Trophoblast cell (in vitro differentiated cells and primary cell): ENCODE results near the gene UGT2B11.
"Not testable (repeated sequence)": the region's sequence is repeated elsewhere in the genome, so short reads cannot be mapped to it uniquely, and the experiment has no call there.

ENCODE experiments used
- DNase-seq, 2 donors: peaks; one replicate each; pipeline ENCODE4 v3.0.0-alpha.2; 2016
- H2AFZ ChIP-seq: 2 replicates; pipeline ENCODE4 v1.6.1; 2013; ENCODE audit warnings: low read length, moderate library complexity, mild to moderate bottlenecking; ENCODE audit not compliant: insufficient read depth, poor library complexity
- H2AK5ac ChIP-seq: 2 replicates; pipeline ENCODE4 v1.6.1; 2013; ENCODE audit warnings: mild to moderate bottlenecking, low read length
- H2BK120ac ChIP-seq: 2 replicates; pipeline ENCODE4 v1.6.1; 2013; ENCODE audit warnings: low read length, mild to moderate bottlenecking, moderate library complexity; ENCODE audit not compliant: insufficient read depth, poor library complexity
- H2BK12ac ChIP-seq: 2 replicates; pipeline ENCODE4 v1.6.1; 2013; ENCODE audit warnings: mild to moderate bottlenecking, low read length, moderate library complexity
- H2BK5ac ChIP-seq: 2 replicates; pipeline ENCODE4 v1.6.1; 2013; ENCODE audit warnings: low read length, low read depth, moderate library complexity, mild to moderate bottlenecking; ENCODE audit not compliant: poor library complexity
- H3K14ac ChIP-seq: 2 replicates; pipeline ENCODE4 v1.6.1; 2013; ENCODE audit warnings: mild to moderate bottlenecking, low read length
- H3K18ac ChIP-seq: 2 replicates; pipeline ENCODE4 v1.6.1; 2013; ENCODE audit warnings: mild to moderate bottlenecking, low read length
- H3K23ac ChIP-seq: 2 replicates; pipeline ENCODE4 v1.6.1; 2013; ENCODE audit warnings: low read length
- H3K27ac ChIP-seq: 2 replicates; pipeline ENCODE4 v1.5.1; 2013; ENCODE audit warnings: low read depth, mild to moderate bottlenecking, inconsistent platforms, low read length, moderate library complexity
- H3K27me3 ChIP-seq: 2 replicates; pipeline ENCODE4 v1.6.1; 2013; ENCODE audit warnings: inconsistent platforms, mild to moderate bottlenecking, low read length, moderate library complexity; ENCODE audit not compliant: insufficient read depth
- H3K36me3 ChIP-seq, 2 experiments: 1 replicate in 1 of 2; 2 replicates in 1 of 2; pipeline ENCODE4 v1.6.1; 2013; ENCODE audit warnings: low read length in 2 of 2, mild to moderate bottlenecking in 2 of 2, moderate library complexity in 1 of 2; ENCODE audit not compliant: insufficient read depth in 2 of 2, control insufficient read depth in 1 of 2
- H3K4ac ChIP-seq: 2 replicates; pipeline ENCODE4 v1.6.1; 2013; ENCODE audit warnings: low read depth, mild to moderate bottlenecking, low read length, moderate library complexity
- H3K4me1 ChIP-seq, 2 experiments: 1 replicate in 1 of 2; 2 replicates in 1 of 2; pipeline ENCODE4 v1.6.1; 2013; ENCODE audit warnings: low read length in 2 of 2, mild to moderate bottlenecking in 2 of 2, moderate library complexity in 1 of 2; ENCODE audit not compliant: insufficient read depth in 2 of 2, control insufficient read depth in 1 of 2
- H3K4me2 ChIP-seq: 2 replicates; pipeline ENCODE4 v1.6.1; 2013; ENCODE audit warnings: inconsistent platforms, mild to moderate bottlenecking, low read length, moderate library complexity
- H3K4me3 ChIP-seq: 2 replicates; pipeline ENCODE4 v1.5.1; 2013; ENCODE audit warnings: mild to moderate bottlenecking, low read depth, low read length, inconsistent platforms
- H3K79me1 ChIP-seq: one replicate; pipeline ENCODE4 v1.6.1; 2013; ENCODE audit warnings: low read length
- H3K79me2 ChIP-seq: 2 replicates; pipeline ENCODE4 v1.6.1; 2013; ENCODE audit warnings: low read length, mild to moderate bottlenecking; ENCODE audit not compliant: control insufficient read depth, insufficient read depth, poor library complexity
- H3K9ac ChIP-seq: 2 replicates; pipeline ENCODE4 v1.6.1; 2013; ENCODE audit warnings: mild to moderate bottlenecking, low read length
- H3K9me3 ChIP-seq: 2 replicates; pipeline ENCODE4 v1.6.1; 2013; ENCODE audit warnings: low read depth, mild to moderate bottlenecking, control low read depth, inconsistent platforms, low read length; ENCODE audit not compliant: insufficient read depth
- H4K12ac ChIP-seq: 2 replicates; pipeline ENCODE4 v1.6.1; 2013; ENCODE audit warnings: low read depth, mild to moderate bottlenecking, low read length, moderate library complexity
- H4K8ac ChIP-seq: 2 replicates; pipeline ENCODE4 v1.6.1; 2013; ENCODE audit warnings: low read depth, mild to moderate bottlenecking, low read length, moderate library complexity
- H4K91ac ChIP-seq: one replicate; pipeline ENCODE4 v1.6.1; 2013; ENCODE audit warnings: low read depth, mild to moderate bottlenecking, low read length, moderate library complexity
- WGBS: extraction: QIAGEN DNeasy Blood & Tissue Kit; methylation state at CpG from one replicate; pipeline ENCODE4 v1.1.7; 2013; ENCODE audit warnings: missing lambda C conversion rate; ENCODE audit not compliant: insufficient read length, insufficient coverage; ENCODE audit errors: extremely low coverage; 5-methylcytosine and 5-hydroxymethylcytosine counted together

UGT2B11 gene

DNA sequence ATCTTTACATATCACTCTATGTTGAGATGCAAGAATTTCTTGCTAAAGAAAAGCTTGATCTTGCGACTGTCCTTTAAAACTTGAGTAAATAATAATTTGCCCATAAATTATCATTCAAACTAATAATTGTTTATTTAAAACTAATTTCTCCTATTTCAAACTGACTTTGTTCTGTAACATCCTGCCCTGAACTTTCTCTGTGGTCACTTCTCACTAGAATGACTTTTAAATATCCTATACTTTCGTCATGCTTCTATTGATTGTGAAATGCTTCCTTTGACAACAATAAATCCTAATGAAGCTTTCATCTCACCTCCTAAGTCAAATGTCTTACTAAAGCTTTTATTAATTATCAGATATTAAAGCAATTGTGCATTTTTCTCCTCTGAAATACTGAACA, 27.2 kb upstream of the UGT2B11 start:
- H3K4me3 ChIP-seq, H3K18ac ChIP-seq, H4K91ac ChIP-seq, H3K9ac ChIP-seq, H2BK120ac ChIP-seq, H2AK5ac ChIP-seq, H3K14ac ChIP-seq, H3K23ac ChIP-seq, H3K27me3 ChIP-seq, H3K9me3 ChIP-seq, H3K27ac ChIP-seq, H4K12ac ChIP-seq, H3K79me1 ChIP-seq, H2AFZ ChIP-seq, H3K36me3 ChIP-seq, H2BK5ac ChIP-seq, DNase-seq, H4K8ac ChIP-seq, H3K79me2 ChIP-seq, H3K4me1 ChIP-seq, H3K4ac ChIP-seq, H2BK12ac ChIP-seq, H3K4me2 ChIP-seq: not testable (repeated sequence)
- no CpG with 5 or more reads among the region's 2 CpGs for WGBS

- H2AK5ac ChIP-seq, H3K4me1 ChIP-seq, H4K12ac ChIP-seq, H3K79me2 ChIP-seq, H4K91ac ChIP-seq, H3K36me3 ChIP-seq, H3K9me3 ChIP-seq, H3K27me3 ChIP-seq, H2BK120ac ChIP-seq, H3K79me1 ChIP-seq, H3K27ac ChIP-seq, H2BK5ac ChIP-seq, DNase-seq, H3K4me3 ChIP-seq, H3K18ac ChIP-seq, H3K9ac ChIP-seq, H2AFZ ChIP-seq, H2BK12ac ChIP-seq, H3K4ac ChIP-seq, H3K14ac ChIP-seq, H4K8ac ChIP-seq, H3K4me2 ChIP-seq, H3K23ac ChIP-seq: not testable (repeated sequence)
- no CpG with 5 or more reads among the region's 3 CpGs for WGBS
Measured at GRCh38 chr4:69240787-69241186, 26.2 kb upstream of the UGT2B11 start.

GRCh38 chr4:69239557-69240168, 25.1 kb upstream of the UGT2B11 start:
- WGBS, result no CpG with 5 or more reads among the region's 6 CpGs
- H3K4me1 ChIP-seq, result no peaks in the 10 kb centered on the region
- H4K12ac ChIP-seq, result no peak overlapping the region
- peak in 1 of 2 donors; percentile 27 for DNase-seq
- H3K4me2 ChIP-seq, result no peak overlapping the region
- no peak overlapping the region for H2BK120ac ChIP-seq
- H2AFZ ChIP-seq, result no peak overlapping the region
- H2BK12ac ChIP-seq, result no peak overlapping the region
- no peak overlapping the region for H3K9ac ChIP-seq
- no peaks in the 10 kb centered on the region for H3K9me3 ChIP-seq
- no peak overlapping the region for H3K27ac ChIP-seq
- no peak overlapping the region for H3K18ac ChIP-seq
- H4K91ac ChIP-seq, result no peak overlapping the region
- H3K14ac ChIP-seq, result no peak overlapping the region
- H3K79me1 ChIP-seq, result no peaks in the 10 kb centered on the region
- H2AK5ac ChIP-seq, result no peak overlapping the region
- no peaks in the 10 kb centered on the region for H3K79me2 ChIP-seq
- H4K8ac ChIP-seq, result no peak overlapping the region
- H3K4me3 ChIP-seq, result no peak overlapping the region
- no peak overlapping the region for H2BK5ac ChIP-seq
- no peak overlapping the region for H3K23ac ChIP-seq
- no peaks in the 10 kb centered on the region for H3K27me3 ChIP-seq
- no peak overlapping the region for H3K4ac ChIP-seq
- H3K36me3 ChIP-seq, result no peaks in the 10 kb centered on the region

GRCh38 chr4:69239092-69239491, 24.5 kb upstream of the UGT2B11 start:
- no peaks in the 10 kb centered on the region for H3K27me3 ChIP-seq
- WGBS, result no CpG with 5 or more reads among the region's 2 CpGs

More at GRCh38 chr4:69239092-69239491, 24.5 kb upstream of the UGT2B11 start:
- Histone ChIP-seq H2BK120ac (no peak overlapping the region), H3K14ac (no peak overlapping the region), H3K4me1 (no peaks in the 10 kb centered on the region), H3K27ac (no peak overlapping the region), H3K79me1 (no peaks in the 10 kb centered on the region), H3K18ac (no peak overlapping the region), H4K8ac (no peak overlapping the region), H3K4ac (no peak overlapping the region), H3K79me2 (no peaks in the 10 kb centered on the region), H3K23ac (no peak overlapping the region), H2BK5ac (no peak overlapping the region), H2BK12ac (no peak overlapping the region), H3K4me3 (no peak overlapping the region), H3K4me2 (no peak overlapping the region), H3K9me3 (no peaks in the 10 kb centered on the region), H4K91ac (no peak overlapping the region), H3K36me3 (no peaks in the 10 kb centered on the region), H2AK5ac (no peak overlapping the region), H4K12ac (no peak overlapping the region), H3K9ac (no peak overlapping the region), H2AFZ (no peak overlapping the region)
- no peak for DNase-seq
